Astrocyte (in vitro differentiated cells and primary cell): Measurements from ENCODE around the gene SALL4.

ENCODE experiments used
- CTCF ChIP-seq: IDR thresholded peaks from 2 replicates; pipeline ENCODE4 v1.5.1; 2011; ENCODE audit warnings: low read depth, mild to moderate bottlenecking, inconsistent platforms, low read length, moderate library complexity; ENCODE audit not compliant: insufficient read depth
- EZH2 ChIP-seq: IDR thresholded peaks from 2 replicates; pipeline ENCODE4 v1.6.1; 2012; ENCODE audit warnings: mild to moderate bottlenecking, low read length, inconsistent platforms; ENCODE audit not compliant: insufficient read depth

DNA sequence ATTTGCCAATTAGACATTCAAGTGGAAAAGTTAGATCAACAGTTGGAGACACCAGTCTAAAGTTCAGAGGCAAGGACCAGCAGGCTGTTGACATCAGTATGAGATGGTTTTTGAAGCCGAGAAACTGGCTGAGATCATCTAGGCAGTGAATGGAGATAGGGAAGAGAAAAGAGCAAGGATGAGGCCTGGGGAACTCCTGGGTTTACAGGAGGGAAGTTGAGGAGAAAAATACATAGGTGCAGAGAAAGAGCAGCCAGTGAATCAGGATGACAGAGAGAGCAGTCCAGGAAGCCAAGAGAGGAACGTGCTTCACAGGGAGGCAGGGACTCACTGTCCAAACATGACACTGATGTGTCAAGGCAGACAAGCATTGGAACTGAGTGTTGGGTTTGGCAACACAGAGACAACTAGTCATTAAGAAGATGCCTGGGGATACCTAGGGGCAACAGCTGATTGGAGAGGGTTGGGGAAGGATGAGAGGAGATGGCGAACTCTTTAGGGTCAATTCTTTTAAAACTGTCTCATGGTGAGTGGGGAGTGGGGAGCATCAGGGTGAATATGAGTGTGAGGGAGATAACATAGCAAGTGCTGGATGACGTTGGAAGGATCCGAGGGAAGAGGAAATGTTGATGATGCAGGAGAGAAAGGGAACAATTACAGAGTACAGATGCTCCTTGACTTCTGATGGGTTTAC is 13.2 kb upstream of the SALL4 start:
- no peak for TF ChIP-seq EZH2
- TF ChIP-seq CTCF = no peak
